Muscle layer of colon (tissue), 2 donors: ENCODE measurements around the gene SRRM4.
A peak's percentile ranks its signal among the peaks of the same experiment; 100 is the strongest.

Experiments used
- H3K27ac ChIP-seq: one replicate; pipeline ENCODE4 v1.7.0; 2013; ENCODE audit warnings: low read depth, mild to moderate bottlenecking, low read length, moderate library complexity
- H3K27me3 ChIP-seq, 2 donors: one replicate each; pipeline ENCODE4 v1.7.0; 2013; ENCODE audit warnings: low read length in 2 of 2, mild to moderate bottlenecking in 2 of 2; ENCODE audit not compliant: insufficient read depth in 2 of 2, control insufficient read depth in 1 of 2
- H3K36me3 ChIP-seq: one replicate; pipeline ENCODE4 v1.7.0; 2013; ENCODE audit warnings: mild to moderate bottlenecking, low read length; ENCODE audit not compliant: insufficient read depth
- H3K4me1 ChIP-seq: one replicate; pipeline ENCODE4 v1.7.0; 2013; ENCODE audit warnings: mild to moderate bottlenecking, low read length; ENCODE audit not compliant: insufficient read depth
- H3K4me3 ChIP-seq, 2 donors: one replicate each; pipeline ENCODE4 v1.7.0; 2013; ENCODE audit warnings: low read length in 2 of 2, low read depth in 1 of 2, mild to moderate bottlenecking in 1 of 2, moderate library complexity in 1 of 2
- H3K9ac ChIP-seq: one replicate; pipeline ENCODE4 v1.7.0; 2013; ENCODE audit warnings: low read length
- H3K9me3 ChIP-seq: one replicate; pipeline ENCODE4 v1.7.0; 2013; ENCODE audit warnings: mild to moderate bottlenecking, low read length
- donor health status: abdominal sarcoma.
- donor health status: Adenocarcinoma of cecum.

The SRRM4 gene

GRCh38 chr12:119176267-119177055 is 195.1 kb downstream of the SRRM4 start:
- peak overlapping the region; percentile 65 for H3K27ac ChIP-seq
- H3K9ac ChIP-seq = peak overlapping the region; percentile 81
- H3K4me3 ChIP-seq = peak overlapping the region; percentile 40 to 66
- H3K36me3 ChIP-seq = no peaks in the 10 kb centered on the region
- H3K27me3 ChIP-seq = no peaks in the 10 kb centered on the region
- no peaks in the 10 kb centered on the region for H3K9me3 ChIP-seq
- peaks cover 19% of the 10 kb centered on the region for H3K4me1 ChIP-seq

- Histone ChIP-seq H3K9me3 (no peaks in the 10 kb centered on the region), H3K36me3 (no peaks in the 10 kb centered on the region), H3K27me3 (no peaks in the 10 kb centered on the region), H3K9ac (peak overlapping the region; percentile 81), H3K4me1 (peaks cover 19% of the 10 kb centered on the region), H3K4me3 (no peak overlapping the region), H3K27ac (peak overlapping the region; percentile 65)
Observed at GRCh38 chr12:119177056-119177325, 195.7 kb downstream of the SRRM4 start.

DNA sequence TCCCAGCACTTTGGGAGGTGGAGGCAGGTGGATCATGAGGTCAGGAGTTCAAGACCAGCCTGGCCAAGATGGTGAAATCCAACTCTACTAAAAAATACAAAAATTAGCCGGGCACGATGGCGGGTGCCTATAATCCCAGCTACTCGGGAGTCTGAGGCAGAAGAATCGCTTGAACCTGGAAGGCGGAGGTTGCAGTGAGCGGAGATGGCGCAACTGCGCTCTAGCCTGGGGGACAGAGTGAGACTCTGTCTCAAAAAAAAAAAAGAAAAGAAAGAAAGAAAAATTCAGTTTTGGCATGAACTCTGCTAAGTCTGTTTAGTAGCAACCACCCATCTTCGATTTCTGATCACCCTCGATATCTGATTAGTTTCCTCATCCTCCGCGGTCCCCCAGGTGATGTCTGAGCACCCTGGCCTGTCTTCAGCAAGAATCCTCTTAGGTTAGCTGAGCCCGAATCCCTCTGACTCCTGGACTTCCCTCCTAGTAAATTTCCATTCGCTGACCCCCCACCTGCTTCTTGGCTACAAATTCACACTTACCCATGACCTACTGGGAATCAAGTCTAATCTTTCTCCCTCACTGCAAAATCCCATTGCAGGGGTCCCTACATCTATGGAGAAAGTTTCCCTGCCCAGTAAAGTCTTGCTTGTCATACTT is 196.5 kb downstream of the SRRM4 start:
- H3K4me1 ChIP-seq = peaks cover 19% of the 10 kb centered on the region
- peak overlapping the region; percentile 78 for H3K27ac ChIP-seq
- H3K4me3 ChIP-seq = no peak overlapping the region
- no peaks in the 10 kb centered on the region for H3K9me3 ChIP-seq
- no peaks in the 10 kb centered on the region for H3K36me3 ChIP-seq
- H3K27me3 ChIP-seq = no peaks in the 10 kb centered on the region
- no peak overlapping the region for H3K9ac ChIP-seq

- Histone ChIP-seq H3K27me3 (no peaks in the 10 kb centered on the region), H3K9me3 (no peaks in the 10 kb centered on the region), H3K4me3 (peak within 1 kb of the TSS; percentile 51 to 99), H3K36me3 (no peaks in the 10 kb centered on the region), H3K4me1 (peaks cover 24% of the 10 kb centered on the region), H3K27ac (peak within 1 kb of the TSS; percentile 78), H3K9ac (peak within 1 kb of the TSS; percentile 98)
Observed at GRCh38 chr12:119178544-119179334, 197.4 kb downstream of the SRRM4 start, which contains the start of gene HSPB8. Gene HSPB8, plus strand, starts transcription at chr12:119178931. Its CDS starts 382 bp downstream, at chr12:119179313.

DNA sequence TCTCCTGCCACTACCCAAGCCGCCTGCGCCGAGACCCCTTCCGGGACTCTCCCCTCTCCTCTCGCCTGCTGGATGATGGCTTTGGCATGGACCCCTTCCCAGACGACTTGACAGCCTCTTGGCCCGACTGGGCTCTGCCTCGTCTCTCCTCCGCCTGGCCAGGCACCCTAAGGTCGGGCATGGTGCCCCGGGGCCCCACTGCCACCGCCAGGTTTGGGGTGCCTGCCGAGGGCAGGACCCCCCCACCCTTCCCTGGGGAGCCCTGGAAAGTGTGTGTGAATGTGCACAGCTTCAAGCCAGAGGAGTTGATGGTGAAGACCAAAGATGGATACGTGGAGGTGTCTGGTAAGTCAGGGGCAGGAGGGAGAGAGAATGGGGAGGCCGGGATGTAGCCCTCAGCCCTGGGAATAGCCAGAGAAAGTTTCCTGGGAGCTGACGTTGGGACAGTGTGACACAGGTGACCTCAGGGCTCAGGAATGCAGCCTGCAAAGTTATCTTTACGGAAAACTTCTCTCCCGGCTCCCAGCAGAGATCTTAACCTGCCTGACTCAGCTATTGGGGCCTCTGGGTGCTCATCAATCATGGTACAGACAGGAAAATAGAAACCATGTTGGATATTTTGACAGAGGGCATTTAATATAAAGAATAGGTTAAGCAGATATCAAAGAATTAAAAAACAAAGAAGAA is 198.1 kb downstream of the SRRM4 start:
- Histone ChIP-seq H3K4me1 (peaks cover 32% of the 10 kb centered on the region), H3K36me3 (peaks cover 2% of the 10 kb centered on the region), H3K27me3 (no peaks in the 10 kb centered on the region), H3K9ac (peak overlapping the region; percentile 98), H3K9me3 (no peaks in the 10 kb centered on the region), H3K27ac (peak overlapping the region; percentile 78), H3K4me3 (peak overlapping the region; percentile 51 to 99)

DNA sequence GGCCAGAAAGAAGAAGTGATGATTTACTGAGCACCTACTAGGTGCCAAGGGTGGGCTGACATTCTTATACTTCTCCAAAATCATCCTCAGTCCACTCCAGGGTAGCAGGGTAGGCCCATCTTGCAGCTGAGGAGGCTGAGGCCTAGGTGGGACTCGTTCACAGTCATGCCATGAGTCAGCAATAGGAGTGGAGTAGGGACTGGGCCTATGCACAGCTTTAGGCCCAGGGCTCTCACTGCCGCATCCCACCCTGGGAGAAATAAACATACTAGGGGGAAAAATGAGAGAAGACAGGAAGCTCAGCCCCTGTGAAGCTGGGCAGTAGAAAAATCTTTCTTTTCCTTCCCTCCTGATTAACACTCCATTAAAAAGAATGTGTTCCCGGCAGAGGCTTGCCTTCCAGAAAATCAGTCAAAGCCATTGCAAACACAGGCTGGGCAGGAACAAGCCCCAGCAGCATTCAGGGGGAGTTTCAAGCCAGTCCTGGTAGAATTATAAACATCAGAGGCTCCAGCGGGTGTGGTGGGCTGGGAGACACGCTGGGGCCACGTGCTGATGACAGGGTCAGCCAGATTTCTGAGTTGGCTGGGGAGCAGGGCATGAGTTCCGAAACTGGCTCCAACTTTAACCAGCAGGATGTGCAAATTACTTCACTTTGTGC is 199.2 kb downstream of the SRRM4 start:
- Histone ChIP-seq H3K27ac (peak overlapping the region; percentile 78), H3K4me1 (peaks cover 33% of the 10 kb centered on the region), H3K4me3 (peak overlapping the region; percentile 51 to 99), H3K27me3 (no peaks in the 10 kb centered on the region), H3K9ac (peak overlapping the region; percentile 98), H3K9me3 (no peaks in the 10 kb centered on the region), H3K36me3 (peaks cover 6% of the 10 kb centered on the region)

GRCh38 chr12:119181202-119181601 is 199.9 kb downstream of the SRRM4 start:
- Histone ChIP-seq H3K27me3 (no peaks in the 10 kb centered on the region), H3K4me3 (peak overlapping the region; percentile 51 to 99), H3K9me3 (no peaks in the 10 kb centered on the region), H3K36me3 (peaks cover 9% of the 10 kb centered on the region), H3K9ac (peak overlapping the region; percentile 98), H3K4me1 (peaks cover 36% of the 10 kb centered on the region), H3K27ac (peak overlapping the region; percentile 78)

- Histone ChIP-seq H3K9me3 (no peaks in the 10 kb centered on the region), H3K27me3 (no peaks in the 10 kb centered on the region), H3K9ac (peak overlapping the region; percentile 98), H3K27ac (peak overlapping the region; percentile 78), H3K36me3 (peaks cover 16% of the 10 kb centered on the region), H3K4me1 (peaks cover 37% of the 10 kb centered on the region), H3K4me3 (peak overlapping the region; percentile 51 to 99)
Observed at GRCh38 chr12:119181944-119182343, 200.6 kb downstream of the SRRM4 start.

GRCh38 chr12:119182701-119183493 is 201.6 kb downstream of the SRRM4 start:
- H3K4me3 ChIP-seq = peak overlapping the region; percentile 30 to 99
- peaks cover 42% of the 10 kb centered on the region for H3K4me1 ChIP-seq
- peaks cover 24% of the 10 kb centered on the region for H3K36me3 ChIP-seq
- H3K27me3 ChIP-seq = no peaks in the 10 kb centered on the region
- no peaks in the 10 kb centered on the region for H3K9me3 ChIP-seq
- peak overlapping the region; percentile 77 for H3K27ac ChIP-seq
- H3K9ac ChIP-seq = peak overlapping the region; percentile 41
